ENCODE data around the gene ST6GAL1. TPM values are rescaled to one million over a fixed set of nuclear protein-coding genes. Genes with fewer than 3 reads are reported as not detected.
A peak's percentile ranks its signal among the peaks of the same experiment; 100 is the strongest.

The ST6GAL1 gene
- total and polyA plus RNA-seq, 10 of the 15 experiments (the other 5 are each of a cell fraction or from before 2014, with no cell fraction given) = 74.2 to 248 (median 149) TPM

DNA sequence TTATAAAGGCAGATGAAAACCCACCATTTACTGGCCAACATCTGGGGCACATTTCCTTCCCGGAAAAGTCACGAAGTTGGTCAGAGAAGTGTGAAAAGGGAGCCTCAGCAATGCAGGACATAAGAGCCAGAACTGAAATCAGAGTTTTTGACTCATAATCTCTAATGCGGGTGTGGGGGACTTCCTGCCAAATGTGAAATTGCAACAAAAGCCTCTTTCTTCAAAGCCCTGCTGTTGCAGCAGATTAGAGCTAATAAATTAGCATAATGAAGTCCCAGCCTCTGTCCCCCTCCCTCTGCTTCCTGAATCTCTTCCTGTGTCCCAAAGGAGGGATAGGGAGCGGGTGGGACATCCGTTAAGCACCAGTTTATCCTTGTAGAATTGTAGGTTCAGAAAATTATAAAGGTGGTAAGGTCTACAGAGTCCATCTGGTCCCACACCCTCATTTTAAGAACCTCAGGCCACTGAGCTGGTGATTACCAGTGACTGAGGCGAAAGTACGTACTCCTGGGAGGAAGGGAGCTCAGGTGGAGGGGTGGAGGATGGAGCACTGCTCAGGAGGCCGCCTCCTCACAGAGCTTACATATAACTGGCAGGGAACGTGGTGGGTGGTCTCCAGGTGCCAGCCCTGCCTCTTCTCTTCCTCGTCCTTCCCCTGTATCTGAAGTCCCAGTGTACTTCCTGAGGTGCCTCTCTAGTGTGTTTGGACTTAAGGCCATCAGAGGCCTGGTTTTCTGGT, 35.0 kb downstream of the ST6GAL1 start (continued):
- TF ChIP-seq, protein P1, sequence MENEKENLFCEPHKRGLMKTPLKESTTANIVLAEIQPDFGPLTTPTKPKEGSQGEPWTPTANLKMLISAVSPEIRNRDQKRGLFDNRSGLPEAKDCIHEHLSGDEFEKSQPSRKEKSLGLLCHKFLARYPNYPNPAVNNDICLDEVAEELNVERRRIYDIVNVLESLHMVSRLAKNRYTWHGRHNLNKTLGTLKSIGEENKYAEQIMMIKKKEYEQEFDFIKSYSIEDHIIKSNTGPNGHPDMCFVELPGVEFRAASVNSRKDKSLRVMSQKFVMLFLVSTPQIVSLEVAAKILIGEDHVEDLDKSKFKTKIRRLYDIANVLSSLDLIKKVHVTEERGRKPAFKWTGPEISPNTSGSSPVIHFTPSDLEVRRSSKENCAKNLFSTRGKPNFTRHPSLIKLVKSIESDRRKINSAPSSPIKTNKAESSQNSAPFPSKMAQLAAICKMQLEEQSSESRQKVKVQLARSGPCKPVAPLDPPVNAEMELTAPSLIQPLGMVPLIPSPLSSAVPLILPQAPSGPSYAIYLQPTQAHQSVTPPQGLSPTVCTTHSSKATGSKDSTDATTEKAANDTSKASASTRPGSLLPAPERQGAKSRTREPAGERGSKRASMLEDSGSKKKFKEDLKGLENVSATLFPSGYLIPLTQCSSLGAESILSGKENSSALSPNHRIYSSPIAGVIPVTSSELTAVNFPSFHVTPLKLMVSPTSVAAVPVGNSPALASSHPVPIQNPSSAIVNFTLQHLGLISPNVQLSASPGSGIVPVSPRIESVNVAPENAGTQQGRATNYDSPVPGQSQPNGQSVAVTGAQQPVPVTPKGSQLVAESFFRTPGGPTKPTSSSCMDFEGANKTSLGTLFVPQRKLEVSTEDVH (IDR thresholded peaks at IDR 0.05; ENCODE audit: low read depth, partially characterized antibody) = no peak
- TF ChIP-seq PAX8 (IDR thresholded peaks at IDR 0.05) = no peak
- no peak for TF ChIP-seq GATAD2B (conservative IDR thresholded peaks at IDR 0.05; ENCODE audit: low read depth)
- TF ChIP-seq HCFC1 (IDR thresholded peaks at IDR 0.05; ENCODE audit: low read length) = no peak
- TF ChIP-seq, protein P2, sequence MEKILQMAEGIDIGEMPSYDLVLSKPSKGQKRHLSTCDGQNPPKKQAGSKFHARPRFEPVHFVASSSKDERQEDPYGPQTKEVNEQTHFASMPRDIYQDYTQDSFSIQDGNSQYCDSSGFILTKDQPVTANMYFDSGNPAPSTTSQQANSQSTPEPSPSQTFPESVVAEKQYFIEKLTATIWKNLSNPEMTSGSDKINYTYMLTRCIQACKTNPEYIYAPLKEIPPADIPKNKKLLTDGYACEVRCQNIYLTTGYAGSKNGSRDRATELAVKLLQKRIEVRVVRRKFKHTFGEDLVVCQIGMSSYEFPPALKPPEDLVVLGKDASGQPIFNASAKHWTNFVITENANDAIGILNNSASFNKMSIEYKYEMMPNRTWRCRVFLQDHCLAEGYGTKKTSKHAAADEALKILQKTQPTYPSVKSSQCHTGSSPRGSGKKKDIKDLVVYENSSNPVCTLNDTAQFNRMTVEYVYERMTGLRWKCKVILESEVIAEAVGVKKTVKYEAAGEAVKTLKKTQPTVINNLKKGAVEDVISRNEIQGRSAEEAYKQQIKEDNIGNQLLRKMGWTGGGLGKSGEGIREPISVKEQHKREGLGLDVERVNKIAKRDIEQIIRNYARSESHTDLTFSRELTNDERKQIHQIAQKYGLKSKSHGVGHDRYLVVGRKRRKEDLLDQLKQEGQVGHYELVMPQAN (conservative IDR thresholded peaks at IDR 0.05) = no peak
- TF ChIP-seq ATF7 (IDR thresholded peaks at IDR 0.05; ENCODE audit: low read depth) = no peak
- TF ChIP-seq PML (IDR thresholded peaks at IDR 0.05; ENCODE audit: low read length) = peak; percentile 59; the same call in 1 of the 2 replicates
- peak; percentile 58; the same call in 1 of the 2 replicates for TF ChIP-seq TCF3 (IDR thresholded peaks at IDR 0.05; ENCODE audit: borderline replicate concordance, insufficient read depth, low read depth, low read length)
- no peak for TF ChIP-seq SUPT20H (IDR thresholded peaks at IDR 0.05; ENCODE audit: borderline replicate concordance, control insufficient read depth, low read depth, low read length)
- TF ChIP-seq, protein P3, sequence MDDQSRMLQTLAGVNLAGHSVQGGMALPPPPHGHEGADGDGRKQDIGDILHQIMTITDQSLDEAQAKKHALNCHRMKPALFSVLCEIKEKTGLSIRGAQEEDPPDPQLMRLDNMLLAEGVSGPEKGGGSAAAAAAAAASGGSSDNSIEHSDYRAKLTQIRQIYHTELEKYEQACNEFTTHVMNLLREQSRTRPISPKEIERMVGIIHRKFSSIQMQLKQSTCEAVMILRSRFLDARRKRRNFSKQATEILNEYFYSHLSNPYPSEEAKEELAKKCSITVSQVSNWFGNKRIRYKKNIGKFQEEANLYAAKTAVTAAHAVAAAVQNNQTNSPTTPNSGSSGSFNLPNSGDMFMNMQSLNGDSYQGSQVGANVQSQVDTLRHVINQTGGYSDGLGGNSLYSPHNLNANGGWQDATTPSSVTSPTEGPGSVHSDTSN (IDR thresholded peaks at IDR 0.05; ENCODE audit: insufficient replicate concordance, low read depth, low read length) = no peak
- TF ChIP-seq EED (IDR thresholded peaks at IDR 0.05; ENCODE audit: low read depth) = peak; percentile 88
- no peak for TF ChIP-seq SMAD1 (IDR thresholded peaks at IDR 0.05; ENCODE audit: low read depth, partially characterized antibody)
- no peak for TF ChIP-seq TAF1 (IDR thresholded peaks at IDR 0.05; ENCODE audit: borderline replicate concordance, low read depth, low read length)
- TF ChIP-seq TCF7 (IDR thresholded peaks at IDR 0.05; ENCODE audit: borderline replicate concordance) = no peak
- no peak for TF ChIP-seq FOXK2 (IDR thresholded peaks at IDR 0.05)
- TF ChIP-seq SREBF1 (IDR thresholded peaks at IDR 0.05; ENCODE audit: low read length) = no peak
- TF ChIP-seq, protein P4, sequence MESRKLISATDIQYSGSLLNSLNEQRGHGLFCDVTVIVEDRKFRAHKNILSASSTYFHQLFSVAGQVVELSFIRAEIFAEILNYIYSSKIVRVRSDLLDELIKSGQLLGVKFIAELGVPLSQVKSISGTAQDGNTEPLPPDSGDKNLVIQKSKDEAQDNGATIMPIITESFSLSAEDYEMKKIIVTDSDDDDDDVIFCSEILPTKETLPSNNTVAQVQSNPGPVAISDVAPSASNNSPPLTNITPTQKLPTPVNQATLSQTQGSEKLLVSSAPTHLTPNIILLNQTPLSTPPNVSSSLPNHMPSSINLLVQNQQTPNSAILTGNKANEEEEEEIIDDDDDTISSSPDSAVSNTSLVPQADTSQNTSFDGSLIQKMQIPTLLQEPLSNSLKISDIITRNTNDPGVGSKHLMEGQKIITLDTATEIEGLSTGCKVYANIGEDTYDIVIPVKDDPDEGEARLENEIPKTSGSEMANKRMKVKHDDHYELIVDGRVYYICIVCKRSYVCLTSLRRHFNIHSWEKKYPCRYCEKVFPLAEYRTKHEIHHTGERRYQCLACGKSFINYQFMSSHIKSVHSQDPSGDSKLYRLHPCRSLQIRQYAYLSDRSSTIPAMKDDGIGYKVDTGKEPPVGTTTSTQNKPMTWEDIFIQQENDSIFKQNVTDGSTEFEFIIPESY (IDR thresholded peaks at IDR 0.05) = no peak
- no peak for TF ChIP-seq CBFB (IDR thresholded peaks at IDR 0.05; ENCODE audit: low read depth)
- no peak for TF ChIP-seq POLR2A (IDR thresholded peaks at IDR 0.05; ENCODE audit: low read depth, low read length)

Data from GM12878 (cell line).